ENCODE measurements around the gene AUNIP. TPM values are rescaled to one million over a fixed set of nuclear protein-coding genes. Genes with fewer than 3 reads are reported as not detected.

AUNIP gene
- total RNA-seq, 1 experiment from 2014 or later = 7.8 TPM

- DNase-seq (ENCODE audit: extremely low read depth, low read depth) = no peak
Measured at GRCh38 chr1:25813071-25813733, 46.1 kb downstream of the AUNIP start.

- no peak for DNase-seq (ENCODE audit: extremely low read depth, low read depth)
Measured at GRCh38 chr1:25811384-25812082, 47.7 kb downstream of the AUNIP start.

- DNase-seq (ENCODE audit: extremely low read depth, low read depth) = no peak
Measured at GRCh38 chr1:25810341-25811299, 48.6 kb downstream of the AUNIP start.

- no peak for DNase-seq (ENCODE audit: extremely low read depth, low read depth)
Measured at GRCh38 chr1:25809929-25810328, 49.3 kb downstream of the AUNIP start.

- DNase-seq (ENCODE audit: extremely low read depth, low read depth) = no peak
Measured at GRCh38 chr1:25809283-25809926, 49.9 kb downstream of the AUNIP start.

GRCh38 chr1:25808481-25809244 is 50.6 kb downstream of the AUNIP start:
- no peak for DNase-seq (ENCODE audit: extremely low read depth, low read depth)

- no peak for DNase-seq (ENCODE audit: extremely low read depth, low read depth)
Measured at GRCh38 chr1:25807480-25808390, 51.5 kb downstream of the AUNIP start.

- no peak for DNase-seq (ENCODE audit: extremely low read depth, low read depth)
Measured at GRCh38 chr1:25806418-25806817, 52.8 kb downstream of the AUNIP start.

GRCh38 chr1:25805863-25806225 is 53.4 kb downstream of the AUNIP start:
- DNase-seq (ENCODE audit: extremely low read depth, low read depth) = no peak

- no peak for DNase-seq (ENCODE audit: extremely low read depth, low read depth)
Measured at GRCh38 chr1:25804964-25805862, 54.0 kb downstream of the AUNIP start.

GRCh38 chr1:25804244-25804963 is 54.9 kb downstream of the AUNIP start:
- DNase-seq (ENCODE audit: extremely low read depth, low read depth) = no peak

GRCh38 chr1:25803368-25803767 is 55.9 kb downstream of the AUNIP start:
- DNase-seq (ENCODE audit: extremely low read depth, low read depth) = no peak

- DNase-seq (ENCODE audit: extremely low read depth, low read depth) = no peak
Measured at GRCh38 chr1:25802915-25803314, 56.3 kb downstream of the AUNIP start.

GRCh38 chr1:25800703-25801377 is 58.4 kb downstream of the AUNIP start:
- DNase-seq (ENCODE audit: extremely low read depth, low read depth) = no peak

- DNase-seq (ENCODE audit: extremely low read depth, low read depth) = no peak
Measured at GRCh38 chr1:25799935-25800702, 59.1 kb downstream of the AUNIP start, which contains the start of gene SELENON. SELENON (plus strand) TSS chr1:25800193; CDS start chr1:25800231, 38 bp downstream.

Measured in NCI-H460 (cell line).